Epithelial cell of esophagus (primary cell): ENCODE results near the gene LRMDA.

Experiments
- DNase-seq: peaks from one replicate; pipeline ENCODE4 v3.0.0; 2010; ENCODE audit warnings: low read depth
- H3K4me3 ChIP-seq: 2 replicates; pipeline ENCODE4 v1.5.1; 2011; ENCODE audit warnings: mild to moderate bottlenecking, low read length, control low read depth
- CTCF ChIP-seq: IDR thresholded peaks from 2 replicates; pipeline ENCODE4 v1.5.1; 2011; ENCODE audit warnings: low read depth, mild to moderate bottlenecking, low read length, control low read depth, inconsistent platforms; ENCODE audit not compliant: insufficient read depth; ENCODE audit errors: missing control alignments

LRMDA gene

GRCh38 chr10:75770626-75771081 lies 339.2 kb downstream of the LRMDA start:
- H3K4me3 ChIP-seq, result no peak overlapping the region
- peak; percentile 54 for DNase-seq
- TF ChIP-seq CTCF, result no peak

- TF ChIP-seq CTCF, result no peak
Measured at GRCh38 chr10:75771606-75772005, 340.2 kb downstream of the LRMDA start.

GRCh38 chr10:75772153-75772887 lies 340.9 kb downstream of the LRMDA start:
- peak overlapping the region; percentile 30 for H3K4me3 ChIP-seq
- DNase-seq, result no peak
- TF ChIP-seq CTCF, result no peak

More at GRCh38 chr10:75771606-75772005, 340.2 kb downstream of the LRMDA start:
- peak; percentile 86 for DNase-seq
- H3K4me3 ChIP-seq, result no peak overlapping the region

- peak; percentile 79 for DNase-seq
- no peak overlapping the region for H3K4me3 ChIP-seq
- TF ChIP-seq CTCF, result no peak
Measured at GRCh38 chr10:75773231-75773780, 341.9 kb downstream of the LRMDA start.

- TF ChIP-seq CTCF, result no peak
- H3K4me3 ChIP-seq, result no peak overlapping the region
- DNase-seq, result peak; percentile 47
Measured at GRCh38 chr10:75773813-75774782, 342.7 kb downstream of the LRMDA start.

- no peak overlapping the region for H3K4me3 ChIP-seq
- no peak for DNase-seq
- no peak for TF ChIP-seq CTCF
Measured at GRCh38 chr10:75774783-75775490, 343.5 kb downstream of the LRMDA start.
